ENCODE data around the gene TYW3. TPM values are rescaled to one million over a fixed set of nuclear protein-coding genes. Genes with fewer than 3 reads are reported as not detected.
"Not testable (repeated sequence)": the region's sequence is repeated elsewhere in the genome, so short reads cannot be mapped to it uniquely, and the experiment has no call there.

The TYW3 gene
- total RNA-seq, 1 donor from 2014 or later = 39.8 TPM

- H3K4me3 Mint-ChIP-seq; DNase-seq; intact Hi-C loops (cut with micrococcal nuclease); H3K4me1 Mint-ChIP-seq; H3K27ac Mint-ChIP-seq; H3K27me3 Mint-ChIP-seq: not testable (repeated sequence)
- peaks cover 19% of the 10 kb centered on the region for H3K9me3 Mint-ChIP-seq
- peaks cover 79% of the 10 kb centered on the region for H3K36me3 Mint-ChIP-seq (ENCODE audit: low read depth)
These were observed 7.5 kb downstream of the TYW3 start for GRCh38 chr1:74740307-74740980.

- DNase-seq; H3K4me1 Mint-ChIP-seq; H3K27ac Mint-ChIP-seq; H3K4me3 Mint-ChIP-seq; intact Hi-C loops (cut with micrococcal nuclease); H3K27me3 Mint-ChIP-seq: not testable (repeated sequence)
- peaks cover 78% of the 10 kb centered on the region for H3K36me3 Mint-ChIP-seq (ENCODE audit: low read depth)
- peaks cover 11% of the 10 kb centered on the region for H3K9me3 Mint-ChIP-seq
These were observed 12.3 kb downstream of the TYW3 start for GRCh38 chr1:74745247-74745646.

GRCh38 chr1:74748960-74749359, 16.0 kb downstream of the TYW3 start:
- no peaks in the 10 kb centered on the region for H3K4me1 Mint-ChIP-seq
- H3K4me3 Mint-ChIP-seq = no peak overlapping the region
- intact Hi-C loops (cut with micrococcal nuclease) = no loop called here
- no peak overlapping the region for H3K27ac Mint-ChIP-seq
- no peak for DNase-seq
- peaks cover 69% of the 10 kb centered on the region for H3K36me3 Mint-ChIP-seq (ENCODE audit: low read depth)
- H3K9me3 Mint-ChIP-seq = peaks cover 7% of the 10 kb centered on the region
- no peaks in the 10 kb centered on the region for H3K27me3 Mint-ChIP-seq

- H3K27ac Mint-ChIP-seq = no peak overlapping the region
- no peak overlapping the region for H3K4me3 Mint-ChIP-seq
- no peaks in the 10 kb centered on the region for H3K27me3 Mint-ChIP-seq
- peaks cover 19% of the 10 kb centered on the region for H3K9me3 Mint-ChIP-seq
- intact Hi-C loops (cut with micrococcal nuclease) = no loop called here
- no peaks in the 10 kb centered on the region for H3K4me1 Mint-ChIP-seq
- DNase-seq = no peak
- H3K36me3 Mint-ChIP-seq (ENCODE audit: low read depth) = peaks cover 74% of the 10 kb centered on the region
These were observed 20.2 kb downstream of the TYW3 start for GRCh38 chr1:74753104-74753503.

GRCh38 chr1:74755475-74755874, 22.5 kb downstream of the TYW3 start:
- intact Hi-C loops (cut with micrococcal nuclease) = no loop called here
- DNase-seq = no peak
- Mint-ChIP-seq H3K9me3 (peaks cover 23% of the 10 kb centered on the region), H3K27me3 (no peaks in the 10 kb centered on the region), H3K4me3 (no peak overlapping the region), H3K36me3 (ENCODE audit: low read depth) (peaks cover 77% of the 10 kb centered on the region), H3K4me1 (no peaks in the 10 kb centered on the region), H3K27ac (no peak overlapping the region)

GRCh38 chr1:74756650-74757049, 23.7 kb downstream of the TYW3 start:
- DNase-seq; H3K27ac Mint-ChIP-seq; H3K4me1 Mint-ChIP-seq; H3K27me3 Mint-ChIP-seq; H3K4me3 Mint-ChIP-seq; intact Hi-C loops (cut with micrococcal nuclease): not testable (repeated sequence)
- Mint-ChIP-seq H3K9me3 (peaks cover 23% of the 10 kb centered on the region), H3K36me3 (ENCODE audit: low read depth) (peaks cover 81% of the 10 kb centered on the region)

- Mint-ChIP-seq H3K4me3 (no peak overlapping the region), H3K36me3 (ENCODE audit: low read depth) (peaks cover 45% of the 10 kb centered on the region), H3K4me1 (peaks cover 4% of the 10 kb centered on the region), H3K27ac (peak overlapping the region; percentile 45), H3K27me3 (no peaks in the 10 kb centered on the region), H3K9me3 (peaks cover 2% of the 10 kb centered on the region)
- intact Hi-C loops (cut with micrococcal nuclease) = loop anchor here (1.0 kb wide), 1 partner anchor 31 kb away; the partner anchor contains the start of genes CRYZ and TYW3
- no peak for DNase-seq
These were observed 30.9 kb downstream of the TYW3 start for GRCh38 chr1:74763807-74764206.

GRCh38 chr1:74766579-74766978, 33.6 kb downstream of the TYW3 start:
- intact Hi-C loops (cut with micrococcal nuclease) = no loop called here
- Mint-ChIP-seq H3K9me3 (no peaks in the 10 kb centered on the region), H3K27me3 (peaks cover 3% of the 10 kb centered on the region), H3K36me3 (ENCODE audit: low read depth) (peaks cover 24% of the 10 kb centered on the region), H3K4me3 (no peak overlapping the region), H3K4me1 (peaks cover 4% of the 10 kb centered on the region), H3K27ac (no peak overlapping the region)
- no peak for DNase-seq

GRCh38 chr1:74767490-74767889, 34.5 kb downstream of the TYW3 start:
- no peak for DNase-seq
- Mint-ChIP-seq H3K9me3 (no peaks in the 10 kb centered on the region), H3K27ac (peak overlapping the region; percentile 58), H3K36me3 (ENCODE audit: low read depth) (peaks cover 16% of the 10 kb centered on the region), H3K27me3 (peaks cover 3% of the 10 kb centered on the region), H3K4me3 (no peak overlapping the region), H3K4me1 (peaks cover 4% of the 10 kb centered on the region)
- intact Hi-C loops (cut with micrococcal nuclease) = no loop called here

- Mint-ChIP-seq H3K27me3 (peaks cover 10% of the 10 kb centered on the region), H3K9me3 (no peaks in the 10 kb centered on the region), H3K27ac (no peak overlapping the region), H3K36me3 (ENCODE audit: low read depth) (no peaks in the 10 kb centered on the region), H3K4me3 (no peak overlapping the region), H3K4me1 (no peaks in the 10 kb centered on the region)
- intact Hi-C loops (cut with micrococcal nuclease) = loop anchor here (10.0 kb wide), 1 partner anchor 363 kb away; the partner anchor contains the start of gene LHX8
- peak; percentile 74 for DNase-seq
These were observed 39.1 kb downstream of the TYW3 start for GRCh38 chr1:74771913-74772515.

GRCh38 chr1:74772945-74773344, 40.0 kb downstream of the TYW3 start:
- peaks cover 10% of the 10 kb centered on the region for H3K27me3 Mint-ChIP-seq
- no peak overlapping the region for H3K4me3 Mint-ChIP-seq
- no peak for DNase-seq
- no peaks in the 10 kb centered on the region for H3K4me1 Mint-ChIP-seq
- H3K9me3 Mint-ChIP-seq = no peaks in the 10 kb centered on the region
- intact Hi-C loops (cut with micrococcal nuclease) = loop anchor here (10.0 kb wide), 1 partner anchor 362 kb away; the partner anchor contains the start of gene LHX8
- no peaks in the 10 kb centered on the region for H3K36me3 Mint-ChIP-seq (ENCODE audit: low read depth)
- no peak overlapping the region for H3K27ac Mint-ChIP-seq

- peaks cover 10% of the 10 kb centered on the region for H3K27me3 Mint-ChIP-seq
- H3K36me3 Mint-ChIP-seq (ENCODE audit: low read depth) = no peaks in the 10 kb centered on the region
- DNase-seq = no peak
- no peaks in the 10 kb centered on the region for H3K9me3 Mint-ChIP-seq
- no peak overlapping the region for H3K4me3 Mint-ChIP-seq
- H3K4me1 Mint-ChIP-seq = no peaks in the 10 kb centered on the region
- no peak overlapping the region for H3K27ac Mint-ChIP-seq
- intact Hi-C loops (cut with micrococcal nuclease) = loop anchor here (10.0 kb wide), 1 partner anchor 361 kb away; the partner anchor contains the start of gene LHX8
These were observed 40.6 kb downstream of the TYW3 start for GRCh38 chr1:74773582-74773981.

- no peaks in the 10 kb centered on the region for H3K9me3 Mint-ChIP-seq
- no peak overlapping the region for H3K4me3 Mint-ChIP-seq
- no peak overlapping the region for H3K27ac Mint-ChIP-seq
- H3K4me1 Mint-ChIP-seq = no peaks in the 10 kb centered on the region
- H3K27me3 Mint-ChIP-seq = peaks cover 14% of the 10 kb centered on the region
- no peak for DNase-seq
- no peaks in the 10 kb centered on the region for H3K36me3 Mint-ChIP-seq (ENCODE audit: low read depth)
- intact Hi-C loops (cut with micrococcal nuclease) = loop anchor here (10.0 kb wide), 1 partner anchor 359 kb away; the partner anchor contains the start of gene LHX8
These were observed 42.8 kb downstream of the TYW3 start for GRCh38 chr1:74775735-74776134.

- DNase-seq = no peak
- Mint-ChIP-seq H3K4me3 (no peak overlapping the region), H3K27me3 (peaks cover 11% of the 10 kb centered on the region), H3K4me1 (no peaks in the 10 kb centered on the region), H3K27ac (no peak overlapping the region), H3K9me3 (no peaks in the 10 kb centered on the region), H3K36me3 (ENCODE audit: low read depth) (no peaks in the 10 kb centered on the region)
- intact Hi-C loops (cut with micrococcal nuclease) = loop anchor here (10.0 kb wide), 1 partner anchor 357 kb away; the partner anchor contains the start of gene LHX8
These were observed 44.6 kb downstream of the TYW3 start for GRCh38 chr1:74777525-74777924.
